CD14-positive monocyte (primary cell): ENCODE data around the gene COX5A. TPM values are rescaled to one million over a fixed set of nuclear protein-coding genes. Genes with fewer than 3 reads are reported as not detected.

Experiments
- DNase-seq, 3 donors: peaks; one replicate each; pipeline ENCODE4 v3.0.0-alpha.2; 2011 to 2022
- H2AFZ ChIP-seq: 2 replicates; pipeline ENCODE4 v1.6.0; 2012; ENCODE audit warnings: mild to moderate bottlenecking, low read depth, low read length, inconsistent platforms; ENCODE audit not compliant: insufficient read depth, poor library complexity, severe bottlenecking
- H3K27ac ChIP-seq, 2 donors: 1 replicate in 1 of 2; 2 replicates in 1 of 2; pipeline ENCODE4 v1.5.1; 2012 to 2013; ENCODE audit warnings: low read length in 2 of 2, control low read depth in 1 of 2, inconsistent platforms in 1 of 2, low read depth in 1 of 2, mild to moderate bottlenecking in 1 of 2
- H3K27me3 ChIP-seq, 2 donors: one replicate each; pipeline versions ENCODE4 v1.6.0 to v1.6.1; 2011 to 2013; ENCODE audit warnings: low read length in 2 of 2; ENCODE audit not compliant: control insufficient read depth in 2 of 2, insufficient read depth in 2 of 2
- H3K36me3 ChIP-seq, 2 donors: replicated peaks in 1 of 2; 1 replicate in 1 of 2; 2 replicates in 1 of 2; pipeline versions ENCODE4 v1.5.1 to v1.6.1; 2012 to 2013; ENCODE audit warnings: low read length in 2 of 2, control low read depth in 1 of 2, inconsistent platforms in 1 of 2, mild to moderate bottlenecking in 1 of 2; ENCODE audit not compliant: insufficient read depth in 2 of 2, control insufficient read depth in 1 of 2
- H3K4me1 ChIP-seq, 2 donors: 1 replicate in 1 of 2; 2 replicates in 1 of 2; pipeline versions ENCODE4 v1.5.1 to v1.6.1; 2012 to 2013; ENCODE audit warnings: low read length in 2 of 2, control low read depth in 1 of 2, inconsistent platforms in 1 of 2, mild to moderate bottlenecking in 1 of 2, moderate library complexity in 1 of 2; ENCODE audit not compliant: insufficient read depth in 2 of 2, control insufficient read depth in 1 of 2
- H3K4me2 ChIP-seq: replicated peaks from 2 replicates; pipeline ENCODE3; 2012; ENCODE audit warnings: low read length, moderate library complexity, mild to moderate bottlenecking; ENCODE audit not compliant: poor library complexity, severe bottlenecking; ENCODE audit errors: extremely low read depth
- H3K4me3 ChIP-seq, 3 experiments: fragments of 200-600 bp in 1 of 3; sonication (generic) in 1 of 3; replicated peaks in 1 of 3; 1 replicate in 2 of 3; 2 replicates in 1 of 3; pipeline ENCODE4 v1.5.1; 2011 to 2013; ENCODE audit warnings: low read length in 3 of 3, mild to moderate bottlenecking in 3 of 3, control low read depth in 2 of 3, low read depth in 2 of 3, inconsistent platforms in 1 of 3, moderate library complexity in 1 of 3
- H3K79me2 ChIP-seq: 2 replicates; pipeline ENCODE4 v1.6.0; 2012; ENCODE audit warnings: mild to moderate bottlenecking, control low read depth, inconsistent platforms, low read length, moderate library complexity; ENCODE audit not compliant: insufficient read depth
- H3K9ac ChIP-seq: 2 replicates; pipeline ENCODE4 v1.6.0; 2017; ENCODE audit warnings: low read length, mild to moderate bottlenecking; ENCODE audit not compliant: insufficient read depth, poor library complexity, severe bottlenecking
- H3K9me3 ChIP-seq, 2 donors: replicated peaks in 1 of 2; 1 replicate in 1 of 2; 2 replicates in 1 of 2; pipeline versions ENCODE4 v1.5.1 to v1.6.1; 2012 to 2013; ENCODE audit warnings: low read length in 2 of 2, control low read depth in 1 of 2; ENCODE audit not compliant: control insufficient read depth in 1 of 2, insufficient read depth in 1 of 2
- H4K20me1 ChIP-seq: 2 replicates; pipeline ENCODE4 v1.6.0; 2012; ENCODE audit warnings: mild to moderate bottlenecking, low read length, control low read depth, moderate library complexity; ENCODE audit not compliant: insufficient read depth
- H3K27ac Mint-ChIP-seq, 7 donors: one replicate each; pipeline ENCODE4 v1.8.0; 2020; ENCODE audit warnings: mild to moderate bottlenecking in 7 of 7, mixed read lengths in 7 of 7, moderate library complexity in 6 of 7, inconsistent platforms in 2 of 7
- H3K27me3 Mint-ChIP-seq, 3 donors: one replicate each; pipeline ENCODE4 v1.8.0; 2021 to 2022; ENCODE audit warnings: low read depth in 3 of 3, mild to moderate bottlenecking in 3 of 3, mixed read lengths in 3 of 3, moderate library complexity in 3 of 3, inconsistent platforms in 1 of 3
- H3K36me3 Mint-ChIP-seq, 2 donors: one replicate each; pipeline ENCODE4 v1.8.0; 2020; ENCODE audit warnings: mixed read lengths in 2 of 2, inconsistent platforms in 1 of 2, mild to moderate bottlenecking in 1 of 2
- H3K4me1 Mint-ChIP-seq: one replicate; pipeline ENCODE4 v1.8.0; 2020; ENCODE audit warnings: mild to moderate bottlenecking, mixed read lengths
- H3K4me3 Mint-ChIP-seq, 2 donors: one replicate each; pipeline ENCODE4 v1.8.0; 2020; ENCODE audit warnings: mild to moderate bottlenecking in 2 of 2, mixed read lengths in 2 of 2, moderate library complexity in 1 of 2
- H3K9me3 Mint-ChIP-seq, 7 donors: one replicate each; pipeline ENCODE4 v1.8.0; 2020 to 2022; ENCODE audit warnings: mixed read lengths in 7 of 7, mild to moderate bottlenecking in 6 of 7, moderate library complexity in 6 of 7, inconsistent platforms in 2 of 7
- CTCF ChIP-seq: fragments of 200-600 bp; IDR thresholded peaks from one replicate; pipeline ENCODE4 v1.8.0; 2022; ENCODE audit warnings: antibody characterized with exemption, mild to moderate bottlenecking
- WGBS: methylation state at CpG from one replicate; pipeline ENCODE4 v1.1.5; 2013; ENCODE audit warnings: missing lambda C conversion rate; ENCODE audit not compliant: insufficient coverage; 5-methylcytosine and 5-hydroxymethylcytosine counted together
- intact Hi-C, 2 donors: fragments of 100-400 bp; cut with micrococcal nuclease; formaldehyde crosslinking; loops; one replicate each; pipeline versions ENCODE4 v1.15.0 to v1.15.1; 2023
- polyA plus RNA-seq, 3 donors: library from polyadenylated mRNA; depleted of rRNA in 1 of 3; unstranded in 2 of 3; stranded (reverse) in 1 of 3; fragments of 300-500 nt in 2 of 3; fragments of >200 nt in 1 of 3; fragmentation: Illumina TruSeq in 2 of 3; gene quantifications; 1 replicate in 2 of 3; 2 replicates in 1 of 3; pipeline ENCODE4 v1.2.3, GENCODE V29; 2012 to 2021

The COX5A gene
- polyA plus RNA-seq, 3 donors: 127 to 498 (median 434) TPM

- no peak overlapping the region for H3K9ac ChIP-seq
- no peaks in the 10 kb centered on the region for H3K4me1 ChIP-seq
- H3K9me3 ChIP-seq: no peaks in the 10 kb centered on the region
- H3K36me3 Mint-ChIP-seq: peaks cover 33 to 71% of the 10 kb centered on the region in 2 donors
- H2AFZ ChIP-seq: no peak overlapping the region
- no peak overlapping the region for H3K27ac ChIP-seq
- DNase-seq: no peak
- H3K9me3 Mint-ChIP-seq: no peaks in the 10 kb centered on the region
- no peak overlapping the region for H3K4me3 Mint-ChIP-seq
- 86% methylated on average over 9 of the region's 9 CpGs for WGBS
- no peak overlapping the region for H3K27ac Mint-ChIP-seq
- intact Hi-C loops: no loop called here
- H3K79me2 ChIP-seq: no peaks in the 10 kb centered on the region
- no peak for TF ChIP-seq CTCF
- peaks cover 38 to 66% of the 10 kb centered on the region in 2 donors for H3K36me3 ChIP-seq
- no peaks in the 10 kb centered on the region for H3K27me3 ChIP-seq
- H3K27me3 Mint-ChIP-seq: peaks cover 0 to 2% (median 0%) of the 10 kb centered on the region in 3 donors
- no peaks in the 10 kb centered on the region for H3K4me1 Mint-ChIP-seq
- H3K4me3 ChIP-seq: no peak overlapping the region
- H4K20me1 ChIP-seq: no peaks in the 10 kb centered on the region
- H3K4me2 ChIP-seq: no peak overlapping the region
Observed at GRCh38 chr15:74913041-74913440, 24.8 kb downstream of the COX5A start.

GRCh38 chr15:74908635-74909034 is 29.2 kb downstream of the COX5A start:
- no peaks in the 10 kb centered on the region for H3K27me3 ChIP-seq
- H3K27ac ChIP-seq: no peak overlapping the region
- peaks cover 19 to 47% of the 10 kb centered on the region in 2 donors for H3K36me3 Mint-ChIP-seq
- H3K27ac Mint-ChIP-seq: no peak overlapping the region
- H3K9ac ChIP-seq: no peak overlapping the region
- peaks cover 0 to 2% (median 0%) of the 10 kb centered on the region in 7 donors for H3K9me3 Mint-ChIP-seq
- no peak for DNase-seq
- no CpG with 5 or more reads among the region's 4 CpGs for WGBS
- intact Hi-C loops: loop anchor here (10.0 kb wide), 1 partner anchor 64 kb away; the partner anchor contains the start of gene ULK3 (in 2 of the 2)
- no peak for TF ChIP-seq CTCF
- peaks cover 24% of the 10 kb centered on the region for H3K4me1 Mint-ChIP-seq
- H3K4me1 ChIP-seq: peaks cover 18 to 26% of the 10 kb centered on the region in 2 donors
- peaks cover 23% of the 10 kb centered on the region for H3K79me2 ChIP-seq
- H3K4me3 ChIP-seq: no peak overlapping the region
- no peak overlapping the region for H3K4me2 ChIP-seq
- H2AFZ ChIP-seq: no peak overlapping the region
- no peaks in the 10 kb centered on the region for H3K9me3 ChIP-seq
- H3K4me3 Mint-ChIP-seq: no peak overlapping the region
- H3K27me3 Mint-ChIP-seq: peaks cover 0 to 3% (median 0%) of the 10 kb centered on the region in 3 donors
- H3K36me3 ChIP-seq: peaks cover 18 to 42% of the 10 kb centered on the region in 2 donors
- H4K20me1 ChIP-seq: no peaks in the 10 kb centered on the region
